SU-DHL-6 (cell line): Measurements from ENCODE around the gene KLRC3.

Experiments used
- EZH2phosphoT487 ChIP-seq: fragments of 200-600 bp; sonication (generic), shearing (Covaris generic); conservative IDR thresholded peaks from 2 replicates; pipeline ENCODE4 v1.6.1; 2018; ENCODE audit warnings: mild to moderate bottlenecking, antibody characterized with exemption, low read length, moderate library complexity, mixed read lengths
- TF ChIP-seq, protein P1 (sequence below): fragments of 200-600 bp; sonication (generic); IDR thresholded peaks from one replicate; pipeline ENCODE4 v1.5.1; 2017; ENCODE audit warnings: antibody characterized with exemption, mild to moderate bottlenecking, low read length, moderate library complexity; ENCODE audit not compliant: insufficient read depth, poor library complexity, severe bottlenecking

GRCh38 chr12:10366875-10367274 lies 53.5 kb downstream of the KLRC3 start:
- TF ChIP-seq, protein P1, sequence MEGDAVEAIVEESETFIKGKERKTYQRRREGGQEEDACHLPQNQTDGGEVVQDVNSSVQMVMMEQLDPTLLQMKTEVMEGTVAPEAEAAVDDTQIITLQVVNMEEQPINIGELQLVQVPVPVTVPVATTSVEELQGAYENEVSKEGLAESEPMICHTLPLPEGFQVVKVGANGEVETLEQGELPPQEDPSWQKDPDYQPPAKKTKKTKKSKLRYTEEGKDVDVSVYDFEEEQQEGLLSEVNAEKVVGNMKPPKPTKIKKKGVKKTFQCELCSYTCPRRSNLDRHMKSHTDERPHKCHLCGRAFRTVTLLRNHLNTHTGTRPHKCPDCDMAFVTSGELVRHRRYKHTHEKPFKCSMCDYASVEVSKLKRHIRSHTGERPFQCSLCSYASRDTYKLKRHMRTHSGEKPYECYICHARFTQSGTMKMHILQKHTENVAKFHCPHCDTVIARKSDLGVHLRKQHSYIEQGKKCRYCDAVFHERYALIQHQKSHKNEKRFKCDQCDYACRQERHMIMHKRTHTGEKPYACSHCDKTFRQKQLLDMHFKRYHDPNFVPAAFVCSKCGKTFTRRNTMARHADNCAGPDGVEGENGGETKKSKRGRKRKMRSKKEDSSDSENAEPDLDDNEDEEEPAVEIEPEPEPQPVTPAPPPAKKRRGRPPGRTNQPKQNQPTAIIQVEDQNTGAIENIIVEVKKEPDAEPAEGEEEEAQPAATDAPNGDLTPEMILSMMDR, result no peak
- TF ChIP-seq EZH2phosphoT487, result no peak
